PC-3 (cell line): Measurements from ENCODE around the gene SLC38A11.

ENCODE experiments used
- CTCF ChIP-seq: fragments of 300-600 bp; sonication (generic); conservative IDR thresholded peaks from 2 replicates; pipeline ENCODE4 v1.5.1; 2017; ENCODE audit warnings: antibody characterized with exemption, low read depth, mild to moderate bottlenecking, low read length
- EZH2 ChIP-seq: fragments of 300-600 bp; sonication (generic); IDR thresholded peaks from one replicate; pipeline ENCODE4 v1.6.1; 2017; ENCODE audit warnings: antibody characterized with exemption, mild to moderate bottlenecking, low read length; ENCODE audit not compliant: unreplicated experiment

- TF ChIP-seq CTCF, result no peak
- no peak for TF ChIP-seq EZH2
These were observed 6.8 kb downstream of the SLC38A11 start for GRCh38 chr2:164948540-164948939.
